SU-DHL-6 (cell line): ENCODE results near the gene SMC5.

Experiments
- H2AFZ ChIP-seq: fragments of 200-600 bp; sonication (generic); 2 replicates; pipeline ENCODE4 v1.6.1; 2014; ENCODE audit warnings: low read depth, mild to moderate bottlenecking, moderate library complexity, mixed read lengths, antibody characterized with exemption, low read length; ENCODE audit not compliant: severe bottlenecking
- H3F3A ChIP-seq: fragments of 200-600 bp; shearing (Covaris generic); 2 replicates; pipeline ENCODE4 v1.6.0; 2016; ENCODE audit warnings: antibody characterized with exemption, mild to moderate bottlenecking; ENCODE audit not compliant: insufficient read depth
- H3K27ac ChIP-seq: fragments of 200-600 bp; sonication (generic); 2 replicates; pipeline ENCODE4 v1.5.1; 2016; ENCODE audit warnings: low read depth, mild to moderate bottlenecking, low read length, moderate library complexity, mixed read lengths
- H3K27me3 ChIP-seq: fragments of 200-600 bp; sonication (generic), shearing (Covaris generic); 2 replicates; pipeline ENCODE4 v1.6.0; 2014; ENCODE audit warnings: mild to moderate bottlenecking, low read length
- H3K36me3 ChIP-seq: fragments of 200-600 bp; sonication (generic); 2 replicates; pipeline ENCODE4 v1.6.1; 2014; ENCODE audit warnings: mild to moderate bottlenecking, low read length, mixed read lengths
- H3K4me2 ChIP-seq: fragments of 300-600, 200-600 bp; shearing (Covaris generic), sonication (generic); 2 replicates; pipeline ENCODE4 v1.6.0; 2014; ENCODE audit warnings: low read length, low read depth, mild to moderate bottlenecking; ENCODE audit not compliant: poor library complexity, severe bottlenecking
- H3K4me3 ChIP-seq: fragments of 200-600 bp; sonication (generic); 2 replicates; pipeline ENCODE4 v1.5.1; 2014; ENCODE audit warnings: antibody characterized with exemption, low read length, mild to moderate bottlenecking, mixed read lengths; ENCODE audit not compliant: insufficient read depth, poor library complexity, severe bottlenecking
- H3K79me2 ChIP-seq: fragments of 200-600 bp; sonication (generic); 2 replicates; pipeline ENCODE4 v1.6.1; 2014; ENCODE audit warnings: mild to moderate bottlenecking, low read length, moderate library complexity; ENCODE audit not compliant: insufficient read depth
- H3K9ac ChIP-seq: fragments of 200-600 bp; sonication (generic); 2 replicates; pipeline ENCODE4 v1.7.0; 2014; ENCODE audit warnings: mild to moderate bottlenecking, low read length
- H3K9me2 ChIP-seq: fragments of 200-600 bp; sonication (generic); replicated peaks from 2 replicates; pipeline ENCODE4 v1.6.1; 2014; ENCODE audit warnings: low read length; ENCODE audit not compliant: insufficient read depth
- H3K9me3 ChIP-seq: fragments of 200-600 bp; sonication (generic); 2 replicates; pipeline ENCODE4 v1.6.1; 2014; ENCODE audit warnings: low read length, mixed read lengths; ENCODE audit not compliant: insufficient read depth
- H4K20me1 ChIP-seq: fragments of 200-600 bp; sonication (generic); 2 replicates; pipeline ENCODE4 v1.6.1; 2014; ENCODE audit warnings: low read depth, mild to moderate bottlenecking, antibody characterized with exemption, low read length, moderate library complexity, mixed read lengths
- CTCF ChIP-seq: fragments of 200-600 bp; sonication (generic); IDR thresholded peaks from one replicate; pipeline ENCODE4 v1.5.1; 2017; ENCODE audit warnings: antibody characterized with exemption, mild to moderate bottlenecking, low read length, moderate library complexity; ENCODE audit not compliant: insufficient read depth, poor library complexity, severe bottlenecking
- EZH2phosphoT487 ChIP-seq: fragments of 200-600 bp; sonication (generic), shearing (Covaris generic); conservative IDR thresholded peaks from 2 replicates; pipeline ENCODE4 v1.6.1; 2018; ENCODE audit warnings: mild to moderate bottlenecking, antibody characterized with exemption, low read length, moderate library complexity, mixed read lengths

The SMC5 gene

GRCh38 chr9:70367305-70367930 lies 108.6 kb downstream of the SMC5 start:
- no peak overlapping the region for H3K27ac ChIP-seq
- no peak overlapping the region for H3K9ac ChIP-seq
- H3K4me2 ChIP-seq: no peak overlapping the region
- no peaks in the 10 kb centered on the region for H3K9me2 ChIP-seq
- no peak overlapping the region for H3K4me3 ChIP-seq
- H2AFZ ChIP-seq: no peak overlapping the region
- no peaks in the 10 kb centered on the region for H4K20me1 ChIP-seq
- H3K9me3 ChIP-seq: no peaks in the 10 kb centered on the region
- no peaks in the 10 kb centered on the region for H3K27me3 ChIP-seq
- H3K36me3 ChIP-seq: no peaks in the 10 kb centered on the region
- no peaks in the 10 kb centered on the region for H3F3A ChIP-seq
- TF ChIP-seq CTCF: no peak
- TF ChIP-seq EZH2phosphoT487: no peak
- H3K79me2 ChIP-seq: no peaks in the 10 kb centered on the region

GRCh38 chr9:70374962-70375618 lies 116.3 kb downstream of the SMC5 start:
- Histone ChIP-seq H3K4me2 (no peak overlapping the region), H3K4me3 (no peak overlapping the region), H3F3A (no peaks in the 10 kb centered on the region), H3K27ac (no peak overlapping the region), H3K27me3 (no peaks in the 10 kb centered on the region), H3K9ac (no peak overlapping the region), H3K79me2 (no peaks in the 10 kb centered on the region), H3K36me3 (no peaks in the 10 kb centered on the region), H3K9me2 (no peaks in the 10 kb centered on the region), H3K9me3 (no peaks in the 10 kb centered on the region), H4K20me1 (no peaks in the 10 kb centered on the region), H2AFZ (no peak overlapping the region)
- TF ChIP-seq CTCF: no peak
- TF ChIP-seq EZH2phosphoT487: no peak

DNA sequence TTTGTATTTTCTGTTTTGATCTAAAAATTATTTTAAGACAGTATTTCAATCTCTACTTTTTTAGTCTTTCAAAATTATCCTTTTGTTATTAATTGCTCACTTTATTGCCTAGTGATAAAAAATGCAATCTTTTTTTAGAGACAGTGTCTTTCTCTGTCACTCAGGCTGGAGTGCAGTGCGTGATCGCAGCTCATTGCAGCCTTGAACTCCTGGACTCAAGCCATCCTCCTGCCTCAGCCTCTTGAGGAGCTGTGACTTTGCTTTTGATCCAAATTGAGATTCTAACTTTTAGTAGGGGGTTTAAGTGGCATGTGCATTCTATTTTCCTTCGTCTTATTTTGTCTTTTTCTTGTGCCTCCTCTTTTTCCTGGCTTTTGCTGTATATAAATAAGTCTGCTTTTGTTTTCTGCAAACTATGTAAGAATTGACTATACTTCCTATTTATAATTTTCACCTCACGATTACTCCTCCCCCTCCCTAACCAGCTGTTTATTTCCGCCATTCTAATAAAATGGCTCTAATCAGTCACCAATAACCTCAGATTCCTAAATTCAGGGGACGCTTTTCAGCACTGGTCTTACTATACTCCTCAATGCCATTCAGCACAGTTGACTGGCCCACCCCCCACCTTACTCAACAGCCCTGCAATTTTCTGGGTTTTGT lies 123.4 kb downstream of the SMC5 start:
- Histone ChIP-seq H3K36me3 (no peaks in the 10 kb centered on the region), H4K20me1 (no peaks in the 10 kb centered on the region), H3K9ac (no peak overlapping the region), H2AFZ (no peak overlapping the region), H3K4me2 (no peak overlapping the region), H3K27ac (no peak overlapping the region), H3F3A (no peaks in the 10 kb centered on the region), H3K9me2 (no peaks in the 10 kb centered on the region), H3K4me3 (no peak overlapping the region), H3K79me2 (no peaks in the 10 kb centered on the region), H3K9me3 (no peaks in the 10 kb centered on the region), H3K27me3 (no peaks in the 10 kb centered on the region)
- TF ChIP-seq EZH2phosphoT487 (no peak), CTCF (no peak)
